Keratinocyte (primary cell): ENCODE results near the gene DNAJC11. TPM values are rescaled to one million over a fixed set of nuclear protein-coding genes. Genes with fewer than 3 reads are reported as not detected.
A peak's percentile ranks its signal among the peaks of the same experiment; 100 is the strongest.

Experiments used
- DNase-seq: peaks from one replicate; pipeline ENCODE4 v3.0.0-alpha.2; 2011; ENCODE audit warnings: low read depth, missing footprints, low spot score
- FAIRE-seq: peaks from 2 replicates; lab custom pipeline; 2011; peaks lifted over from hg19 to GRCh38; lab: Jason Lieb, UNC
- H2AFZ ChIP-seq: 2 replicates; pipeline ENCODE4 v1.6.0; 2012; ENCODE audit warnings: low read length, control low read depth, inconsistent platforms; ENCODE audit not compliant: control insufficient read depth
- H3K27ac ChIP-seq: 2 replicates; pipeline ENCODE4 v1.5.1; 2011; ENCODE audit warnings: low read length; ENCODE audit not compliant: control insufficient read depth, insufficient read depth
- H3K27me3 ChIP-seq: 3 replicates; pipeline ENCODE4 v1.6.0; 2011; ENCODE audit warnings: low read length; ENCODE audit not compliant: control insufficient read depth, insufficient read depth; ENCODE audit errors: extremely low read depth
- H3K36me3 ChIP-seq, 2 experiments: 2 replicates in 1 of 2; 3 replicates in 1 of 2; pipeline ENCODE4 v1.5.1; 2011; ENCODE audit warnings: low read length in 2 of 2, mild to moderate bottlenecking in 1 of 2; ENCODE audit not compliant: control insufficient read depth in 2 of 2, insufficient read depth in 2 of 2; ENCODE audit errors: extremely low read depth in 1 of 2
- H3K4me1 ChIP-seq: 3 replicates; pipeline ENCODE4 v1.5.1; 2011; ENCODE audit warnings: low read length; ENCODE audit not compliant: control insufficient read depth, insufficient read depth; ENCODE audit errors: extremely low read depth
- H3K4me2 ChIP-seq: 3 replicates; pipeline ENCODE4 v1.6.0; 2011; ENCODE audit warnings: low read depth, low read length; ENCODE audit not compliant: control insufficient read depth, insufficient read depth; ENCODE audit errors: extremely low read depth
- H3K4me3 ChIP-seq, 3 experiments: fragments of 200-600 bp in 1 of 3; sonication (generic) in 1 of 3; 2 replicates in 2 of 3; 3 replicates in 1 of 3; pipeline ENCODE4 v1.5.1; 2011 to 2016; ENCODE audit warnings: low read length in 3 of 3, mild to moderate bottlenecking in 3 of 3, control low read depth in 2 of 3, inconsistent platforms in 1 of 3, low read depth in 1 of 3, mixed read lengths in 1 of 3, mixed run types in 1 of 3, moderate library complexity in 1 of 3; ENCODE audit not compliant: control insufficient read depth in 2 of 3, insufficient read depth in 2 of 3; ENCODE audit errors: extremely low read depth in 1 of 3
- H3K79me2 ChIP-seq: 2 replicates; pipeline ENCODE4 v1.6.0; 2012; ENCODE audit warnings: low read length; ENCODE audit not compliant: control insufficient read depth, insufficient read depth
- H3K9ac ChIP-seq: 3 replicates; pipeline ENCODE4 v1.6.0; 2011; ENCODE audit warnings: low read length; ENCODE audit not compliant: control insufficient read depth, insufficient read depth; ENCODE audit errors: extremely low read depth
- H3K9me1 ChIP-seq: 3 replicates; pipeline ENCODE4 v1.6.0; 2011; ENCODE audit warnings: low read length; ENCODE audit not compliant: control insufficient read depth, insufficient read depth; ENCODE audit errors: extremely low read depth
- H3K9me3 ChIP-seq: 2 replicates; pipeline ENCODE4 v1.5.1; 2012; ENCODE audit warnings: low read depth, low read length; ENCODE audit not compliant: control insufficient read depth
- H4K20me1 ChIP-seq: 3 replicates; pipeline ENCODE4 v1.6.0; 2011; ENCODE audit warnings: low read length; ENCODE audit not compliant: control insufficient read depth, insufficient read depth; ENCODE audit errors: extremely low read depth
- CTCF ChIP-seq, 3 experiments: IDR thresholded peaks in 1 of 3; conservative IDR thresholded peaks in 1 of 3; optimal IDR thresholded peaks in 1 of 3; 2 replicates in 2 of 3; 3 replicates in 1 of 3; pipeline versions ENCODE3 to v1.5.1; 2011; ENCODE audit warnings: low read length in 3 of 3, mild to moderate bottlenecking in 3 of 3, moderate library complexity in 2 of 3, control low read depth in 1 of 3, inconsistent platforms in 1 of 3; ENCODE audit not compliant: insufficient read depth in 2 of 3; ENCODE audit errors: extremely low read depth in 1 of 3
- EZH2 ChIP-seq: IDR thresholded peaks from one replicate; pipeline ENCODE4 v1.6.1; 2012; ENCODE audit warnings: inconsistent platforms, mild to moderate bottlenecking, low read length, moderate library complexity
- dilution Hi-C: fragments of 300-500 bp; cut with MboI; formaldehyde crosslinking; loops from one replicate; pipeline ENCODE4 v1.7.0; 2020; ENCODE audit warnings: low sequenced_read_pairs; ENCODE audit not compliant: extremely low pct_ligation_motif_present
- polyA plus RNA-seq, 5 experiments: library from polyadenylated mRNA; depleted of rRNA in 3 of 5; stranded (reverse) in 3 of 5; stranded (forward) in 1 of 5; unstranded in 1 of 5; fragments of >200 nt; gene quantifications; 1 replicate in 1 of 5; 2 replicates in 3 of 5; 3 replicates in 1 of 5; pipeline versions ENCODE4 v1.2.1 to v1.2.3, GENCODE V29; 2011 to 2012; ENCODE audit warnings: missing spikeins in 2 of 5, low read depth in 1 of 5, low replicate concordance in 1 of 5

Gene DNAJC11
- polyA plus RNA-seq, 1 donor (not counting 4 experiments of a cell fraction or from before 2014, with no cell fraction given): 40.8 TPM

DNA sequence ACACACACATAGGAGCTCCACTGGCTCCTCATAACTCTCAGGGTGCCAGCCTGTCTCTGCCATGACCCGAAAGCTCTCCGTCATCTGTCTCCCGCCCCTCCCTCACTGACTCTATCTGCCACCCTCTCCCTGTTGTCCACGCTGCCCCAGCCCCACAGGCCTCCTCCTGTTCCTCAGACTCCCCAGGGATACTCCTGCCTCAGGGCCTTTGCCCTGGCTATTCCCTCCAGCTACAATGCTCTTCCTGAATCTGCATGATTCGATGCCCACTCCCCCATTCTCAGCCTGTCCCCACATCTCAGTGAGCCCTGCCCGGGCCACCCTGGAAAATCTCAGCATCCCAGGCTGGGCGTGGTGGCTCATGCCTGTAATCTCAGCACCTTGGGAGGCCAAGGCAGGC, 24.6 kb upstream of the DNAJC11 start:
- dilution Hi-C loops: no loop called here
- H3K4me3 ChIP-seq: no peak overlapping the region
- H3K27ac ChIP-seq: no peak overlapping the region
- H3K27me3 ChIP-seq: no peaks in the 10 kb centered on the region
- H3K9ac ChIP-seq: no peak overlapping the region
- H3K79me2 ChIP-seq: no peaks in the 10 kb centered on the region
- FAIRE-seq (no peak), DNase-seq (no peak)
- H3K36me3 ChIP-seq: no peaks in the 10 kb centered on the region
- TF ChIP-seq EZH2 (no peak), CTCF (optimal IDR thresholded peaks at IDR 0.05 in 1 of 3, IDR thresholded peaks at IDR 0.05 in 1 of 3, conservative IDR thresholded peaks at IDR 0.05 in 1 of 3; ENCODE audit: extremely low read depth in 1 of 3, insufficient read depth in 2 of 3, low read length in 3 of 3) (no peak)
- H3K4me1 ChIP-seq: peaks cover 13% of the 10 kb centered on the region
- H3K9me3 ChIP-seq: no peaks in the 10 kb centered on the region
- H3K4me2 ChIP-seq: no peak overlapping the region
- H2AFZ ChIP-seq: no peak overlapping the region
- no peaks in the 10 kb centered on the region for H4K20me1 ChIP-seq
- no peaks in the 10 kb centered on the region for H3K9me1 ChIP-seq

GRCh38 chr1:6724517-6725141, 23.0 kb upstream of the DNAJC11 start:
- H3K27ac ChIP-seq: no peak overlapping the region
- peak; percentile 89 for FAIRE-seq
- H3K36me3 ChIP-seq: no peaks in the 10 kb centered on the region
- H3K4me3 ChIP-seq: no peak overlapping the region
- TF ChIP-seq CTCF (optimal IDR thresholded peaks at IDR 0.05 in 1 of 3, IDR thresholded peaks at IDR 0.05 in 1 of 3, conservative IDR thresholded peaks at IDR 0.05 in 1 of 3; ENCODE audit: extremely low read depth in 1 of 3, insufficient read depth in 2 of 3, low read length in 3 of 3): no peak
- TF ChIP-seq EZH2: no peak
- peak overlapping the region; percentile 63 for H3K4me2 ChIP-seq
- no peaks in the 10 kb centered on the region for H3K9me3 ChIP-seq
- H2AFZ ChIP-seq: peak overlapping the region; percentile 53
- no peaks in the 10 kb centered on the region for H4K20me1 ChIP-seq
- no peaks in the 10 kb centered on the region for H3K9me1 ChIP-seq
- no peaks in the 10 kb centered on the region for H3K27me3 ChIP-seq
- no peaks in the 10 kb centered on the region for H3K79me2 ChIP-seq
- dilution Hi-C loops: no loop called here
- peaks cover 13% of the 10 kb centered on the region for H3K4me1 ChIP-seq
- peak; percentile 56 for DNase-seq
- H3K9ac ChIP-seq: no peak overlapping the region
